H1 (cell line): ENCODE data around the gene MVD. TPM values are rescaled to one million over a fixed set of nuclear protein-coding genes. Genes with fewer than 3 reads are reported as not detected.

Source experiments
- CTCF ChIA-PET: fragments of 300-600 bp; sonication (Branson Sonifier 250); formaldehyde crosslinking; loops from one replicate; lab custom pipeline; 2021; ENCODE audit not compliant: partially characterized antibody; lab: Charles Lee
- POLR2A ChIA-PET: fragments of 300-600 bp; sonication (Branson Sonifier 250); formaldehyde crosslinking; loops from one replicate; lab custom pipeline; 2021; ENCODE audit warnings: inconsistent platforms; ENCODE audit not compliant: partially characterized antibody; lab: Charles Lee
- DNase-seq, 2 experiments: peaks; one replicate each; pipeline versions ENCODE4 v3.0.0 to v3.0.0-alpha.2; 2010 to 2022; ENCODE audit warnings: low spot score in 2 of 2, low read depth in 1 of 2, mixed read lengths in 1 of 2
- FAIRE-seq: peaks from 2 replicates; lab custom pipeline; 2011; peaks lifted over from hg19 to GRCh38; lab: Jason Lieb, UNC
- H2AFZ ChIP-seq: 2 replicates; pipeline ENCODE4 v1.8.1; 2012; ENCODE audit warnings: low read length, inconsistent platforms
- H2AK5ac ChIP-seq: 2 replicates; pipeline ENCODE4 v1.6.1; 2013; ENCODE audit warnings: low read depth, low read length
- H2BK120ac ChIP-seq: replicated peaks from 2 replicates; pipeline ENCODE3; 2013; ENCODE audit warnings: low read depth, low read length, inconsistent platforms
- H2BK12ac ChIP-seq: 2 replicates; pipeline ENCODE4 v1.6.1; 2013; ENCODE audit warnings: low read depth, low read length
- H2BK15ac ChIP-seq: 2 replicates; pipeline ENCODE4 v1.6.1; 2013; ENCODE audit warnings: low read length
- H2BK20ac ChIP-seq: 2 replicates; pipeline ENCODE4 v1.6.1; 2013; ENCODE audit warnings: low read length
- H2BK5ac ChIP-seq: 2 replicates; pipeline ENCODE4 v1.6.1; 2013; ENCODE audit warnings: low read depth, low read length
- H3K14ac ChIP-seq: 2 replicates; pipeline ENCODE4 v1.6.1; 2013; ENCODE audit warnings: inconsistent platforms; ENCODE audit not compliant: insufficient read length
- H3K18ac ChIP-seq: 2 replicates; pipeline ENCODE4 v1.6.1; 2013; ENCODE audit warnings: low read length; ENCODE audit errors: extremely low read depth
- H3K23ac ChIP-seq: 2 replicates; pipeline ENCODE4 v1.6.1; 2013; ENCODE audit warnings: inconsistent platforms; ENCODE audit not compliant: insufficient read length
- H3K23me2 ChIP-seq: 2 replicates; pipeline ENCODE4 v1.6.1; 2013; ENCODE audit warnings: low read depth, low read length
- H3K27ac ChIP-seq: 2 replicates; pipeline ENCODE4 v1.6.1; 2011; ENCODE audit warnings: low read depth, low read length, inconsistent platforms
- H3K27me3 ChIP-seq, 4 experiments: replicated peaks in 1 of 4; 1 replicate in 1 of 4; 2 replicates in 3 of 4; pipeline versions ENCODE4 v1.6.1 to v1.8.1; 2011 to 2013; ENCODE audit warnings: low read length in 3 of 4, mild to moderate bottlenecking in 3 of 4, inconsistent platforms in 2 of 4, mixed read lengths in 2 of 4, moderate library complexity in 1 of 4; ENCODE audit not compliant: control insufficient read depth in 3 of 4, insufficient read depth in 3 of 4; ENCODE audit errors: extremely low read depth in 1 of 4
- H3K36me3 ChIP-seq, 4 experiments: 2 replicates each; pipeline versions ENCODE4 v1.6.1 to v1.8.1; 2011 to 2013; ENCODE audit warnings: mild to moderate bottlenecking in 4 of 4, low read length in 3 of 4, moderate library complexity in 2 of 4, control low read depth in 1 of 4, inconsistent platforms in 1 of 4; ENCODE audit not compliant: insufficient read depth in 4 of 4, control insufficient read depth in 2 of 4
- H3K4ac ChIP-seq: replicated peaks from 2 replicates; pipeline ENCODE3; 2013; ENCODE audit warnings: low read length, low read depth, mixed read lengths, inconsistent platforms; ENCODE audit not compliant: insufficient read length
- H3K4me1 ChIP-seq, 4 experiments: replicated peaks in 1 of 4; 1 replicate in 1 of 4; 2 replicates in 3 of 4; pipeline versions ENCODE4 v1.6.1 to v1.8.1; 2011 to 2013; ENCODE audit warnings: low read length in 3 of 4, inconsistent platforms in 2 of 4, mixed read lengths in 1 of 4; ENCODE audit not compliant: insufficient read depth in 4 of 4, control insufficient read depth in 3 of 4
- H3K4me2 ChIP-seq, 2 experiments: 2 replicates each; pipeline versions ENCODE4 v1.6.1 to v1.8.1; 2011 to 2013; ENCODE audit warnings: low read depth in 2 of 2, low read length in 2 of 2, control low read depth in 1 of 2, inconsistent platforms in 1 of 2, mild to moderate bottlenecking in 1 of 2; ENCODE audit not compliant: insufficient read depth in 1 of 2
- H3K4me3 ChIP-seq, 4 experiments: fragments of 200-600, 300-600 bp in 1 of 4; sonication (generic), shearing (Covaris generic), sonication (Bioruptor Twin) in 1 of 4; 2 replicates each; pipeline versions ENCODE4 v1.5.1 to v1.8.1; 2011 to 2016; ENCODE audit warnings: low read length in 4 of 4, low read depth in 3 of 4, control low read depth in 2 of 4, inconsistent platforms in 2 of 4, mild to moderate bottlenecking in 2 of 4, mixed read lengths in 1 of 4, moderate library complexity in 1 of 4; ENCODE audit not compliant: insufficient read depth in 2 of 4; ENCODE audit errors: extremely low read depth in 1 of 4
- H3K56ac ChIP-seq: replicated peaks from 2 replicates; pipeline ENCODE3; 2013; ENCODE audit warnings: low read depth, mild to moderate bottlenecking, mixed read lengths, low read length, inconsistent platforms; ENCODE audit not compliant: insufficient read length
- H3K79me1 ChIP-seq: 2 replicates; pipeline ENCODE4 v1.6.1; 2013; ENCODE audit warnings: low read depth, low read length, control low read depth
- H3K79me2 ChIP-seq, 2 experiments: 2 replicates each; pipeline versions ENCODE4 v1.6.1 to v1.8.1; 2012 to 2013; ENCODE audit warnings: low read length in 2 of 2, mild to moderate bottlenecking in 2 of 2, inconsistent platforms in 1 of 2; ENCODE audit not compliant: insufficient read depth in 2 of 2, control insufficient read depth in 1 of 2
- H3K9ac ChIP-seq, 4 experiments: replicated peaks in 1 of 4; 1 replicate in 1 of 4; 2 replicates in 3 of 4; pipeline versions ENCODE4 v1.6.1 to v1.8.1; 2011 to 2013; ENCODE audit warnings: low read depth in 3 of 4, low read length in 3 of 4, control low read depth in 2 of 4, mild to moderate bottlenecking in 2 of 4, moderate library complexity in 2 of 4, inconsistent platforms in 1 of 4; ENCODE audit errors: extremely low read depth in 1 of 4
- H3K9me3 ChIP-seq, 2 experiments: 2 replicates each; pipeline versions ENCODE4 v1.6.1 to v1.8.1; 2012 to 2013; ENCODE audit warnings: mild to moderate bottlenecking in 2 of 2, moderate library complexity in 2 of 2, control low read depth in 1 of 2, inconsistent platforms in 1 of 2, low read depth in 1 of 2, low read length in 1 of 2, mixed read lengths in 1 of 2; ENCODE audit not compliant: insufficient read depth in 2 of 2
- H4K20me1 ChIP-seq, 2 experiments: replicated peaks in 1 of 2; 2 replicates each; pipeline versions ENCODE3 to v1.8.1; 2011 to 2013; ENCODE audit warnings: inconsistent platforms in 2 of 2, low read length in 2 of 2, mild to moderate bottlenecking in 1 of 2; ENCODE audit not compliant: insufficient read depth in 2 of 2, control insufficient read depth in 1 of 2
- H4K5ac ChIP-seq: 2 replicates; pipeline ENCODE4 v1.6.1; 2013; ENCODE audit warnings: low read length, low read depth, mixed read lengths, inconsistent platforms; ENCODE audit not compliant: insufficient read length
- H4K8ac ChIP-seq: 2 replicates; pipeline ENCODE4 v1.8.0; 2013; ENCODE audit warnings: mild to moderate bottlenecking, moderate library complexity, low read length, inconsistent platforms; ENCODE audit not compliant: insufficient read depth; ENCODE audit errors: extremely low read depth
- H4K91ac ChIP-seq: replicated peaks from 2 replicates; pipeline ENCODE3; 2013; ENCODE audit warnings: low read length, mixed read lengths, inconsistent platforms; ENCODE audit not compliant: insufficient read length
- CTBP2 ChIP-seq: IDR thresholded peaks from 2 replicates; pipeline ENCODE4 v1.7.0; 2011; ENCODE audit warnings: borderline replicate concordance, mild to moderate bottlenecking, moderate library complexity, mixed read lengths, low read length; ENCODE audit not compliant: insufficient read depth, insufficient read length
- EP300 ChIP-seq, 2 experiments: IDR thresholded peaks; 1 replicate in 1 of 2; 2 replicates in 1 of 2; pipeline ENCODE4 v1.6.1; 2011 to 2012; ENCODE audit warnings: low read depth in 2 of 2, low read length in 2 of 2, mild to moderate bottlenecking in 2 of 2, borderline replicate concordance in 1 of 2, inconsistent platforms in 1 of 2, moderate library complexity in 1 of 2
- EZH2 ChIP-seq: fragments of 200-600 bp; sonication (generic); IDR thresholded peaks from 2 replicates; pipeline ENCODE4 v1.7.1; 2012; ENCODE audit warnings: low read depth, mild to moderate bottlenecking, moderate library complexity, low read length, inconsistent platforms; ENCODE audit not compliant: severe bottlenecking
- GTF2F1 ChIP-seq: IDR thresholded peaks from 2 replicates; pipeline ENCODE4 v1.6.1; 2012; ENCODE audit warnings: low read depth, low read length, improper control_type of control experiment, borderline replicate concordance
- JUN ChIP-seq: IDR thresholded peaks from 2 replicates; pipeline ENCODE4 v1.6.1; 2011; ENCODE audit warnings: low read depth, mild to moderate bottlenecking, improper control_type of control experiment, low read length
- KDM5A ChIP-seq: fragments of 200-600 bp; IDR thresholded peaks from 2 replicates; pipeline ENCODE4 v1.7.1; 2012; ENCODE audit warnings: mild to moderate bottlenecking, low read length, inconsistent platforms, mixed read lengths
- RBBP5 ChIP-seq: IDR thresholded peaks from 2 replicates; pipeline ENCODE4 v1.7.1; 2012; ENCODE audit warnings: low read depth, mild to moderate bottlenecking, inconsistent platforms, low read length, moderate library complexity, borderline replicate concordance
- RFX5 ChIP-seq: IDR thresholded peaks from 2 replicates; pipeline ENCODE4 v1.6.1; 2011; ENCODE audit warnings: low read depth, low read length, improper control_type of control experiment, borderline replicate concordance
- SRF ChIP-seq: IDR thresholded peaks from 2 replicates; pipeline ENCODE4 v1.6.1; 2011; ENCODE audit warnings: mild to moderate bottlenecking, low read depth, low read length, moderate library complexity
- WGBS, 2 experiments: shearing (Covaris generic) in 1 of 2; methylation state at CpG; one replicate each; pipeline versions ENCODE4 v1.1.6 to v1.1.7; 2013 to 2015; ENCODE audit warnings: low lambda C conversion rate in 2 of 2, mixed read lengths in 2 of 2, inconsistent platforms in 1 of 2, low coverage in 1 of 2, missing lambda C conversion rate in 1 of 2; ENCODE audit not compliant: insufficient replicate concordance in 2 of 2, insufficient coverage in 1 of 2, insufficient read length in 1 of 2; ENCODE audit errors: extremely low coverage in 1 of 2, missing lambda C conversion rate in 1 of 2; 5-methylcytosine and 5-hydroxymethylcytosine counted together
- polyA plus RNA-seq, 7 experiments: library from polyadenylated mRNA; depleted of rRNA in 3 of 7; stranded (reverse) in 5 of 7; unstranded in 2 of 7; fragments of >200 nt in 5 of 7; fragments of 200-250 nt in 2 of 7; gene quantifications; 1 replicate in 5 of 7; 2 replicates in 1 of 7; 4 replicates in 1 of 7; pipeline versions ENCODE4 v1.2.1 to v1.2.3, GENCODE V29; 2011 to 2013; ENCODE audit warnings: missing spikeins in 2 of 7, mixed read lengths in 2 of 7
- total RNA-seq: library from RNA; stranded (reverse); fragmentation: NEBNext Ultra II Directional; extraction: Animal tissue kit (Norgen Biotek cat#: 25700); gene quantifications from 2 replicates; pipeline ENCODE4 v1.2.1, GENCODE V29; 2021
- TF ChIP-seq, protein P1 (sequence below): IDR thresholded peaks from 2 replicates; pipeline ENCODE4 v1.6.1; 2012; ENCODE audit warnings: inconsistent platforms

MVD gene
- total and polyA plus RNA-seq, 2 of the 8 experiments (the other 6 are each of a cell fraction or from before 2014, with no cell fraction given): 47.2 to 77.3 TPM

DNA sequence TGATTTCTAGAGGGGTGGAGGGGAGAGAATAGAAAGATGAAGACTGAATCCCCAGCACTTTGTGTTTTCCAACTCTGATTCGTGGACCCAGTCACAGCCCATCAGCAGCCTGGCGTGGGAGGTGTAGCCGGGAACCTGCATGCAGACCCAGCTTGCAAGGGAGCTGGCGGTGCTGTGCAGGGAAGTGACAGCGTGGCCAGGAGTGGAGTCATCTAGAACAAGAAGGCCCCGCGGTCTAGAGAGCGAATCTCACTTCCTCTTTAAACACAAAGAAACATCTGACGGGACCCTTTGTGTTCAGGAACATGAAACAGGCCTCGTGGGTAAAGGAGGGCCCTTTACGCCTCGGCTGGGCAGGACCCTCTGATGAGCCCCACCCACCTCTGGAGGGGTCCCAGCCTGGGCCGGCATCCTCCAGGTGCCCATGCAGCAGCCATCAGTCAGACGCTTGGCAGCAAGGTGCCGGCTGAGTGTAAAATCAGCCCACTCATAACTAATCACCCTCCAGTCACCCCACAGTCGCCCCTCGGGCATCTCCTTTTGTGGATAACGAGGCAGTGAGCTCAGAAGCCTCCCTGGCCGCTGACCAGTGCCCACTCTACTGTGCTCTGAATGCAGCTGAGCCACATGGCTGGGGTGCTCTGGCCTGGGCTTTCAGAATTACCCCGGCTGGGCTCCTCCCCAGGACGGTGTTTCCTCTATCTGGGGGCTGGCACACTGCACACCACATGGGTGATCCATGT is 19.0 kb upstream of the MVD start:
- no peak overlapping the region for H2BK12ac ChIP-seq
- H3K14ac ChIP-seq: no peak overlapping the region
- no peak overlapping the region for H3K4me2 ChIP-seq
- peaks cover 0 to 8% (median 5%) of the 10 kb centered on the region in 4 experiments; a peak in 4 of 7 replicates for H3K4me1 ChIP-seq
- peaks cover 13% of the 10 kb centered on the region; the same call in 1 of the 2 replicates for H3K23me2 ChIP-seq
- H4K91ac ChIP-seq: no peak overlapping the region
- no peak overlapping the region for H3K56ac ChIP-seq
- ChIA-PET CTCF (interaction anchor here (0.6 to 2.8 kb wide), 13 partner anchors 8 to 92 kb away, joined by 3 to 33 read pairs (median 5); partner anchors contain the start of gene MVD), POLR2A (interaction anchor here (1.1 to 2.7 kb wide), 3 partner anchors 10 to 19 kb away, joined by 3 to 9 read pairs (median 3); partner anchors contain the start of gene MVD)
- FAIRE-seq (no peak), DNase-seq (no peak)
- no peaks in the 10 kb centered on the region for H3K79me2 ChIP-seq
- no peak overlapping the region for H2AFZ ChIP-seq
- H3K4me3 ChIP-seq: no peak overlapping the region
- H2BK20ac ChIP-seq: no peak overlapping the region
- no peak overlapping the region for H3K18ac ChIP-seq
- no peak overlapping the region for H3K23ac ChIP-seq
- no peak overlapping the region for H2BK120ac ChIP-seq
- no peaks in the 10 kb centered on the region for H3K79me1 ChIP-seq
- H2BK5ac ChIP-seq: no peak overlapping the region
- H2BK15ac ChIP-seq: no peak overlapping the region
- no peak overlapping the region for H3K9ac ChIP-seq
- H3K36me3 ChIP-seq: no peaks in the 10 kb centered on the region
- peaks cover 0 to 2% of the 10 kb centered on the region in 2 experiments for H4K20me1 ChIP-seq
- H2AK5ac ChIP-seq: no peak overlapping the region
- H4K8ac ChIP-seq: no peak overlapping the region; the same call in 1 of the 2 replicates
- peaks cover 0 to 6% (median 2%) of the 10 kb centered on the region in 4 experiments; a peak in 2 of 7 replicates for H3K27me3 ChIP-seq
- 90% methylated on average over 20 of the region's 21 CpGs; no CpG with 5 or more reads in 1 of the 2 experiments for WGBS, 2 experiments
- no peak overlapping the region for H3K4ac ChIP-seq
- no peak overlapping the region for H3K27ac ChIP-seq
- H3K9me3 ChIP-seq: no peaks in the 10 kb centered on the region
- H4K5ac ChIP-seq: no peak overlapping the region
- TF ChIP-seq SRF (no peak), RFX5 (no peak), JUN (no peak), GTF2F1 (no peak), CTBP2 (no peak), KDM5A (no peak), EZH2 (no peak), EP300 (IDR thresholded peaks at IDR 0.05; ENCODE audit: borderline replicate concordance in 1 of 2, low read depth in 2 of 2, low read length in 2 of 2) (no peak), RBBP5 (no peak)
- TF ChIP-seq, protein P1, sequence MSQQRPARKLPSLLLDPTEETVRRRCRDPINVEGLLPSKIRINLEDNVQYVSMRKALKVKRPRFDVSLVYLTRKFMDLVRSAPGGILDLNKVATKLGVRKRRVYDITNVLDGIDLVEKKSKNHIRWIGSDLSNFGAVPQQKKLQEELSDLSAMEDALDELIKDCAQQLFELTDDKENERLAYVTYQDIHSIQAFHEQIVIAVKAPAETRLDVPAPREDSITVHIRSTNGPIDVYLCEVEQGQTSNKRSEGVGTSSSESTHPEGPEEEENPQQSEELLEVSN: no peak
